HG03457 (cell line): Measurements from ENCODE around the gene SLCO1B3.

Experiments used
- ATAC-seq: cut with Tn5 transposase; IDR thresholded peaks from one replicate; pipeline ENCODE4 v1.9.1; 2021; ENCODE audit warnings: moderate number of reproducible peaks; ENCODE audit not compliant: unreplicated experiment

Gene SLCO1B3

DNA sequence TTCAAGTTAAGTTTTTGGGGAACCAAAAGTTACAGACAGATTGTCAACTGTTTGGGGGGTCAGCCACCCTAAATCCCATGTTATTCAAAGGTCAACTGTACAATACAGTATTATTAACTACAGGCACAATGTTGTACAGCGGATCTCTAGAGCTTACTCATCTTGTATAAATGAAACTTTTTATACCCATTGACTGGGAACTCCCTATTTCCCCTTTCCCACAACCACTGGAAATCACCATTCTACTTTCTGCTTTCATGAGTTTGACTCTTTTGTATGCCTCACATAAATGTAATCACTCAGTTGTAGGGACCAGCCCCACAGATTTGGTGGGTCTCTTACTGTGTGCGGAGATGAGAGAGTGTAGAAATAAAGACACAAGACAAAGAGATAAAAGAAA lies 57.8 kb downstream of the SLCO1B3 start:
- ATAC-seq, result no peak

DNA sequence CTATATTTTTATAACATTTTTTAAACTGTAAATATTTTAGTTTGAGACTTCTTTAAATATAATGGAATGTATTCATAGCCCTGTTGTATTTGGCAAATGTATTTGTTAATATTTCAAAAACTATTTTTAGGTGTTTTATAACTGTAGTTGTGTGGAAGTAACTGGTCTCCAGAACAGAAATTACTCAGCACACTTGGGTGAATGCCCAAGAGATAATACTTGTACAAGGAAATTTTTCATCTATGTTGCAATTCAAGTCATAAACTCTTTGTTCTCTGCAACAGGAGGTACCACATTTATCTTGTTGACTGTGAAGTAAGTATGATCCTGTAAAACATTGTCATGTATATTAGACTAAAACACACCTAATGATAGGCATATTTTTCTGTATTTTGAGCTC lies 72.8 kb downstream of the SLCO1B3 start:
- ATAC-seq, result no peak

DNA sequence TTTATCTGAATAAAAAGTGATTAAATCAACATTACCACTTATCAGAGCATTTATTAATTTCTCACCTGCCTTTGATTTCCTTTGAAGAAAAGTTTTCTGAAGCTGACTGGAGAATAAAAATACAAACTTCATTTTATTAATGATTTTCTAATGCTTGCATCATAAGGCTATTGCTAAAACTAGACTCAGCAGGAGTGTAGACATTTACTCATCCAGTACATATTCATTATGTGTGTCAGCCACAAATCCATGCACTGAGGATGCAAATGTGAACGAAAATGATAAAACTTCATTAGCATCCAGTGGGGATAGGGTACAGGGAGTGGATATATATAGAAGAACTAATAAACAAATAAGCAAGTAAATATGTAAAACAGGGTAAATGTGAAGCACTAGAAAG lies 74.6 kb downstream of the SLCO1B3 start:
- ATAC-seq, result no peak

DNA sequence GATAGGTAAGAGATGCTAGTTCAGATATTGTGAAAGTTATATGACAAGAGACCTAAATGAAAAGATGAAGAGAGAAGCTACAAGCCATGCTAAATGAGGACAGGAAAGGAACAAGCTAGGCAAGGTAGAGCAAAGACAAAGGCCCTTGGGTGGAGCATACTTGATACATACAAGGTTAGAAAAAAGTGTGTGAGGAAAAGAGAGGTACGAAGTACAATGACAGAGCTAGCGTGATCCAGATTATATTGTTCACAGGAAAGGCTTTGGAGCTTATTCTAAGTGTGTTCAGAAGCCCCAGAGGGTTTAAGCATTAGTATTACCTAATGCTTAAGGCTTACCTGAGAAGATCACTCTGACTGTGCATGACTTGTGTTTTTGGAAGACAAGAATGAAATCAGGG lies 75.0 kb downstream of the SLCO1B3 start:
- no peak for ATAC-seq

DNA sequence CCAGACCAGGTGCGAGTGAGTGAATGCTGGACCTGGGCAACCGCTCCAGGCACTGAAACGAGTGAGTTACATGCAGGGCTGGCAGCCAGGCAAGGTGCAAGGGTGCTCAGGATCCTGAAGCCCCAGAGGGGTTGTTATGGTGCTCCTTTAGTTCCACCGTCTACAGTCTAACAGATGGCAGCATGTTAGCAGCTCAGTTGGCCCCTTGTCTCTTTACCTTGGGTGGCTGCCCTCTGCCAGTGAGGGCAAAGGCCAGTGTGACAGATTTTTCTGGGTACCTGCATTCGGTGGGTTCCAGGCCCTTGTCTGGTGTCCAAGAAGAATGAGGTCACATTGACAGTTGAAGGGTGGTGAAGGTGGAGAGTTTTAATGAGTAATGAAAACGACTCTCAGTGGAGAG lies 106.8 kb downstream of the SLCO1B3 start:
- ATAC-seq, result no peak

DNA sequence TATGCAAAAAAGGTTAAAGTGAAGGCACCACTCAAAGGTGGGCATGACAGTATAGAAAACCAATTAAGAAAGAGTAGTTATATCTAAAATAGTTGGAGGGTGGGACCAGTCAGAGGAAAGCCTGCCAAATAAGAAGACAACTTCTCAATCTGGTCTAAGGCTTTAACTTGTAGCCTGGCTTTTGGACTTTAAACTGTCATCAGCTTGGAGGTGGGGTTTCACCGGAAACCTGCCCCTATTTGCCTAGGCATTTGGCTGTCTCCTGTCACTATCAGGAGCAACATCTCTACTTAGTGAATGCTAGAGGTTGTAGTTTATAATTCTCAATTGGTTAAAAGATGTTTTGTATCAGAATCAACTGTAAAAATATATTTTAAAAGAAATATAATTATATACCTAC lies 107.3 kb downstream of the SLCO1B3 start:
- no peak for ATAC-seq

DNA sequence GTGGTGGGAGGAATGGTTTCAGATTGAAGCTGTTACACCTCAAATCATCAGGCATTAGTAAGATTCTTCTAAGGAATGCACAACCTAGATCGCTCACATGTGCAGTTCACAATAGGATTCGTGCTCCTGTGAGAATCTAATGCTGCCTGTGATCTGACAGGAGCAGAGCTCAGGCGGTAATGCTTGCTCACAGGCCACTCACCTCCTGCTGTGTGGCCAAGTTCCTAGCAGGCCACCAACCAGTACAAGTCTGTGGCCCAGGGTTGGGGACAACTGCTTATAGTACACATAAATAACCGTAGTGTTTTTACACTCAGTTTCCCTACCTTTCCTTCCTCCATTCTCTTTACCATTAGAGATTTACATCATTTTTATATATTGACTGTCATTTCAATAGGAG lies 121.4 kb downstream of the SLCO1B3 start:
- no peak for ATAC-seq

DNA sequence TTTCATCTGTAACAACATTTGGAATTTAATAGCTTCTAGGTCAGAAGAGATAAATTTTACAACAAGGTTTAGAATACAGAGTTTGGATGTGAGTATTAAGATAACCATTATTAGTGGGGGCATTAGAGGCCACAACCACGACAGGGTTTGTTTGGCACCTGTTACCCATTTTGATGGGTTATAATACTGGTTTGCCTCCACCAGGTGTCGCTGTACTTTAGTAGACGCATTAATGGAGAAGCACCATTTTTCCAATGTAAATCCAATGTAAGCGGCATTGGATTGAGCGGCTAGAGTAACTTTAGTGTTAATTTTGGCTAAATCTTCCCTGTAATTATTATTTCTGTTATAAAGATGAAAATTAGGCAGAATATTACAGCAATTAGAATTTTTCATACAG lies 136.2 kb downstream of the SLCO1B3 start:
- no peak for ATAC-seq

DNA sequence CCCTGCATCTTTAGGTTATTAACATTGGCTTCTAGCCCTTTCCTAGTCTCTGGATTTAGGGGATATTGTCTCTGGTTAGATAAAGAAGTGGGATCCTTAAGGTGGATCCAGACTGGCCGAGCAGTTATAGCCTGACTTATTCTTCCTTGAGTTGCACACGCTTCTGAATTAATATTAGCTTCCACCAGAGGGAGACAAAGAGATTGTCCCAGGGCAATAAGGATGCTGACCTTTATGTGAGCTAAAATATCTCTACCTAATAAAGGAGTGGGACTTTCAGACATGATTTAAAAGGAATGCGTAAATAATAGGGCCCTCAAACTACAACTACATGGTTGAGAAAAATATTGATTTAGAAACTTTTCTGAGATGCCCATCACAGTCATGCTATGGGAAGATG lies 139.7 kb downstream of the SLCO1B3 start:
- ATAC-seq, result no peak

DNA sequence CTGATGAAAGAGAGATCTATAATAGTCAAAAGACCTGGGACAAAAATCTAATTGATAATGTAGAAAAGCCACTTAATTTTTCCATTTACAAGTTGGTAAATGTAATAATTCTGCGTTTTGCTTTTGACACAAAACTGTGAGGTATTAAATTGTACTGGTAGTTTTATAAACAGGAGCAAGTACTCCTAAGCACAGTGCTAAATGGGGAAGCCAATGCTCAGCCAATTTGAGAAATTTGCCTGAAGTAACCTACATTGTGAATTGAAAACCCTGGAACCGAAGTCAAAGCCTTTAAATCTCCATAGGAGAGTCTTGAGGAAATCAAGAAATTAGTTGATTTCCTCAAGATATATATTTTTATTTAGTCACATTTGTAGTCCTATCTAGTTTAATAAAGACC lies 152.8 kb downstream of the SLCO1B3 start:
- ATAC-seq, result no peak

DNA sequence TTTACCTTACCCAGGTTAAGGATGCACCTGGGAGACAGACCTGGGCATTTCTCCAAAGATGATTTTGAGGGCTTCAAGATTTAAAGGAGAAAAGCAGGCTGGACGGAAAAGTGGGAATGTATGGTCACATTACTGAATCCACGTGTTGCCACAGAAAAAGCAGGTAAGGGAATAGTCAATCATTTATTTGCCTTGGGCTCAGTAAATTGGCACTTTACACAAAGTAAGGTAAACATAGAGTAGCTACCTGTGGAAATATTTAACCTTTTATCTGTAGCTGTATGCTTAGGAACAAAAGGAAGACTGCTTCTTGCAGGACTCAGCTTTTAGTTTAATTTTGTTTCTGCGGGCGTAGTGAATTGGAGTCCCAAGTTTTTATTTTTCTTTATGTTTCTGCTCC lies 153.3 kb downstream of the SLCO1B3 start:
- no peak for ATAC-seq
